ENCODE measurements around the gene CCDC50.

The CCDC50 gene

GRCh38 chr3:191336833-191337232 is 7.6 kb downstream of the CCDC50 start:
- no peaks in the 10 kb centered on the region for H3F3A ChIP-seq (ENCODE audit: insufficient read depth, low read length)
- no peaks in the 10 kb centered on the region for H3K4me1 ChIP-seq (ENCODE audit: low read length)
- no peak overlapping the region for H3K4me3 ChIP-seq (ENCODE audit: low read length)
- no peak for DNase-seq
- H4K20me1 ChIP-seq (ENCODE audit: insufficient read depth, low read length): no peaks in the 10 kb centered on the region
- no peak for TF ChIP-seq EZH2 (optimal IDR thresholded peaks at IDR 0.05; ENCODE audit: low read depth, low read length)
- no peak for TF ChIP-seq EZH2phosphoT487 (IDR thresholded peaks at IDR 0.05; ENCODE audit: low read length)
- no peak for TF ChIP-seq CTCF (IDR thresholded peaks at IDR 0.05; ENCODE audit: low read length)
- H3K36me3 ChIP-seq (replicated peaks; ENCODE audit: insufficient read depth, low read length): no peaks in the 10 kb centered on the region
- H3K79me2 ChIP-seq (ENCODE audit: low read length): peaks cover 98% of the 10 kb centered on the region
- no peak overlapping the region for H3K27ac ChIP-seq (ENCODE audit: low read length)
- H3K4me2 ChIP-seq (ENCODE audit: low read depth, low read length): no peak overlapping the region
- no peaks in the 10 kb centered on the region for H3K9me2 ChIP-seq (replicated peaks; ENCODE audit: insufficient read depth, low read length)
- H3K9me3 ChIP-seq (replicated peaks; ENCODE audit: insufficient read depth, low read length): no peaks in the 10 kb centered on the region
- H3K9ac ChIP-seq (ENCODE audit: low read length): no peak overlapping the region
- no peak overlapping the region for H2AFZ ChIP-seq (ENCODE audit: low read length)
- H3K27me3 ChIP-seq (replicated peaks; ENCODE audit: insufficient read depth, low read length): no peaks in the 10 kb centered on the region

- Histone ChIP-seq H3K9me3 (replicated peaks; ENCODE audit: insufficient read depth, low read length) (no peaks in the 10 kb centered on the region), H3K4me2 (ENCODE audit: low read depth, low read length) (no peak overlapping the region), H4K20me1 (ENCODE audit: insufficient read depth, low read length) (no peaks in the 10 kb centered on the region), H3K9ac (ENCODE audit: low read length) (no peak overlapping the region), H3K36me3 (replicated peaks; ENCODE audit: insufficient read depth, low read length) (no peaks in the 10 kb centered on the region), H2AFZ (ENCODE audit: low read length) (no peak overlapping the region), H3K9me2 (replicated peaks; ENCODE audit: insufficient read depth, low read length) (no peaks in the 10 kb centered on the region), H3K27me3 (replicated peaks; ENCODE audit: insufficient read depth, low read length) (no peaks in the 10 kb centered on the region), H3F3A (ENCODE audit: insufficient read depth, low read length) (no peaks in the 10 kb centered on the region), H3K4me3 (ENCODE audit: low read length) (no peak overlapping the region), H3K4me1 (ENCODE audit: low read length) (no peaks in the 10 kb centered on the region), H3K27ac (ENCODE audit: low read length) (no peak overlapping the region), H3K79me2 (ENCODE audit: low read length) (peaks cover 98% of the 10 kb centered on the region)
- no peak for DNase-seq
- TF ChIP-seq CTCF (IDR thresholded peaks at IDR 0.05; ENCODE audit: low read length) (no peak), EZH2phosphoT487 (IDR thresholded peaks at IDR 0.05; ENCODE audit: low read length) (no peak), EZH2 (optimal IDR thresholded peaks at IDR 0.05; ENCODE audit: low read depth, low read length) (no peak)
These were observed 8.9 kb downstream of the CCDC50 start for GRCh38 chr3:191338177-191338488.

- Histone ChIP-seq H3K4me1 (ENCODE audit: low read length) (0 out of 2 replicates have a peak, but pooled peaks cover 4% of the 10 kb centered on the region), H3K4me3 (ENCODE audit: low read length) (no peak overlapping the region), H3K27ac (ENCODE audit: low read length) (no peak overlapping the region), H3K9me3 (replicated peaks; ENCODE audit: insufficient read depth, low read length) (no peaks in the 10 kb centered on the region), H2AFZ (ENCODE audit: low read length) (no peak overlapping the region), H4K20me1 (ENCODE audit: insufficient read depth, low read length) (no peaks in the 10 kb centered on the region), H3K79me2 (ENCODE audit: low read length) (peaks cover 97% of the 10 kb centered on the region), H3K27me3 (replicated peaks; ENCODE audit: insufficient read depth, low read length) (no peaks in the 10 kb centered on the region), H3F3A (ENCODE audit: insufficient read depth, low read length) (no peaks in the 10 kb centered on the region), H3K9ac (ENCODE audit: low read length) (no peak overlapping the region), H3K4me2 (ENCODE audit: low read depth, low read length) (no peak overlapping the region), H3K36me3 (replicated peaks; ENCODE audit: insufficient read depth, low read length) (no peaks in the 10 kb centered on the region), H3K9me2 (replicated peaks; ENCODE audit: insufficient read depth, low read length) (no peaks in the 10 kb centered on the region)
- TF ChIP-seq EZH2phosphoT487 (IDR thresholded peaks at IDR 0.05; ENCODE audit: low read length): no peak
- no peak for DNase-seq
These were observed 10.2 kb downstream of the CCDC50 start for GRCh38 chr3:191339316-191339917.

GRCh38 chr3:191340351-191340750 is 11.2 kb downstream of the CCDC50 start:
- H3F3A ChIP-seq (ENCODE audit: insufficient read depth, low read length): no peaks in the 10 kb centered on the region
- TF ChIP-seq CTCF (IDR thresholded peaks at IDR 0.05; ENCODE audit: low read length) (no peak), EZH2phosphoT487 (IDR thresholded peaks at IDR 0.05; ENCODE audit: low read length) (no peak), EZH2 (optimal IDR thresholded peaks at IDR 0.05; ENCODE audit: low read depth, low read length) (no peak)
- no peaks in the 10 kb centered on the region for H4K20me1 ChIP-seq (ENCODE audit: insufficient read depth, low read length)
- H3K4me2 ChIP-seq (ENCODE audit: low read depth, low read length): no peak overlapping the region
- H2AFZ ChIP-seq (ENCODE audit: low read length): no peak overlapping the region
- no peak overlapping the region for H3K4me3 ChIP-seq (ENCODE audit: low read length)
- H3K27me3 ChIP-seq (replicated peaks; ENCODE audit: insufficient read depth, low read length): no peaks in the 10 kb centered on the region
- peaks cover 97% of the 10 kb centered on the region for H3K79me2 ChIP-seq (ENCODE audit: low read length)
- no peaks in the 10 kb centered on the region for H3K9me3 ChIP-seq (replicated peaks; ENCODE audit: insufficient read depth, low read length)
- no peak overlapping the region for H3K9ac ChIP-seq (ENCODE audit: low read length)
- H3K9me2 ChIP-seq (replicated peaks; ENCODE audit: insufficient read depth, low read length): no peaks in the 10 kb centered on the region
- H3K27ac ChIP-seq (ENCODE audit: low read length): no peak overlapping the region
- H3K4me1 ChIP-seq (ENCODE audit: low read length): peaks cover 12% of the 10 kb centered on the region
- no peaks in the 10 kb centered on the region for H3K36me3 ChIP-seq (replicated peaks; ENCODE audit: insufficient read depth, low read length)
- DNase-seq: no peak
